ENCODE data around the gene H3-3A. TPM values are rescaled to one million over a fixed set of nuclear protein-coding genes. Genes with fewer than 3 reads are reported as not detected.
A peak's percentile ranks its signal among the peaks of the same experiment; 100 is the strongest.

Gene H3-3A
- total and polyA plus RNA-seq, 10 of the 15 experiments (the other 5 are each of a cell fraction or from before 2014, with no cell fraction given) = 215 to 486 (median 393) TPM

- TF ChIP-seq, protein P1, sequence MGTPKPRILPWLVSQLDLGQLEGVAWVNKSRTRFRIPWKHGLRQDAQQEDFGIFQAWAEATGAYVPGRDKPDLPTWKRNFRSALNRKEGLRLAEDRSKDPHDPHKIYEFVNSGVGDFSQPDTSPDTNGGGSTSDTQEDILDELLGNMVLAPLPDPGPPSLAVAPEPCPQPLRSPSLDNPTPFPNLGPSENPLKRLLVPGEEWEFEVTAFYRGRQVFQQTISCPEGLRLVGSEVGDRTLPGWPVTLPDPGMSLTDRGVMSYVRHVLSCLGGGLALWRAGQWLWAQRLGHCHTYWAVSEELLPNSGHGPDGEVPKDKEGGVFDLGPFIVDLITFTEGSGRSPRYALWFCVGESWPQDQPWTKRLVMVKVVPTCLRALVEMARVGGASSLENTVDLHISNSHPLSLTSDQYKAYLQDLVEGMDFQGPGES (IDR thresholded peaks at IDR 0.05) = no peak
- TF ChIP-seq BHLHE40 (IDR thresholded peaks at IDR 0.05; ENCODE audit: borderline replicate concordance in 1 of 2, low read depth in 2 of 2, low read length in 1 of 2) = no peak
- no peak for TF ChIP-seq RB1 (IDR thresholded peaks at IDR 0.05; ENCODE audit: borderline replicate concordance)
- no peak for TF ChIP-seq HDGF (IDR thresholded peaks at IDR 0.05)
- TF ChIP-seq PKNOX1 (IDR thresholded peaks at IDR 0.05) = no peak
- no peak for TF ChIP-seq ATF2 (IDR thresholded peaks at IDR 0.05; ENCODE audit: low read length)
- TF ChIP-seq YBX1 (IDR thresholded peaks at IDR 0.05) = no peak
- TF ChIP-seq, protein P2, sequence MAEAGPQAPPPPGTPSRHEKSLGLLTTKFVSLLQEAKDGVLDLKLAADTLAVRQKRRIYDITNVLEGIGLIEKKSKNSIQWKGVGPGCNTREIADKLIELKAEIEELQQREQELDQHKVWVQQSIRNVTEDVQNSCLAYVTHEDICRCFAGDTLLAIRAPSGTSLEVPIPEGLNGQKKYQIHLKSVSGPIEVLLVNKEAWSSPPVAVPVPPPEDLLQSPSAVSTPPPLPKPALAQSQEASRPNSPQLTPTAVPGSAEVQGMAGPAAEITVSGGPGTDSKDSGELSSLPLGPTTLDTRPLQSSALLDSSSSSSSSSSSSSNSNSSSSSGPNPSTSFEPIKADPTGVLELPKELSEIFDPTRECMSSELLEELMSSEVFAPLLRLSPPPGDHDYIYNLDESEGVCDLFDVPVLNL (IDR thresholded peaks at IDR 0.05; ENCODE audit: low read depth, low read length) = no peak
- TF ChIP-seq RUNX3 (IDR thresholded peaks at IDR 0.05; ENCODE audit: low read length) = peak; percentile 60; the same call in 1 of the 2 replicates
- TF ChIP-seq IRF4 (IDR thresholded peaks at IDR 0.05; ENCODE audit: low read depth, low read length) = no peak
- no peak for TF ChIP-seq GABPA (IDR thresholded peaks at IDR 0.05; ENCODE audit: low read depth)
- TF ChIP-seq ZNF24 (IDR thresholded peaks at IDR 0.05) = no peak
- no peak for TF ChIP-seq ZNF622 (IDR thresholded peaks at IDR 0.05)
- no peak for TF ChIP-seq ZBTB11 (CRISPR knock-in tag; IDR thresholded peaks at IDR 0.05)
- TF ChIP-seq TBL1XR1 (IDR thresholded peaks at IDR 0.05; ENCODE audit: low read depth, low read length) = 0 out of 2 replicates have a peak, but pooled peaks have one; percentile 25
- no peak for TF ChIP-seq SP1 (IDR thresholded peaks at IDR 0.05; ENCODE audit: low read depth, low read length)
- no peak for TF ChIP-seq MTA2 (IDR thresholded peaks at IDR 0.05; ENCODE audit: low read depth)
- TF ChIP-seq KLF5 (IDR thresholded peaks at IDR 0.05; ENCODE audit: partially characterized antibody) = no peak
- no peak for TF ChIP-seq MTA3 (IDR thresholded peaks at IDR 0.05; ENCODE audit: borderline replicate concordance, low read length)
- peak; percentile 33 to 73; a peak in 2 of 4 replicates for TF ChIP-seq IKZF2 (IDR thresholded peaks at IDR 0.05)
- no peak for TF ChIP-seq RBBP5 (conservative IDR thresholded peaks at IDR 0.05)
- TF ChIP-seq CBFB (IDR thresholded peaks at IDR 0.05; ENCODE audit: low read depth) = no peak
- TF ChIP-seq MAX (IDR thresholded peaks at IDR 0.05; ENCODE audit: low read depth, low read length) = no peak
- TF ChIP-seq RAD21 (IDR thresholded peaks at IDR 0.05; ENCODE audit: insufficient read depth, low read depth, low read length) = no peak
These were observed 1.7 kb downstream of the H3-3A start (continued) for GRCh38 chr1:226063977-226064815.

Measured in GM12878 (cell line).